ENCODE data around the gene ZNF709. TPM values are rescaled to one million over a fixed set of nuclear protein-coding genes. Genes with fewer than 3 reads are reported as not detected.
A peak's percentile ranks its signal among the peaks of the same experiment; 100 is the strongest.
"Not testable (repeated sequence)": the region's sequence is repeated elsewhere in the genome, so short reads cannot be mapped to it uniquely, and the experiment has no call there.

Gene ZNF709
- 1 to 10 TPM; 1.3 to 2.5 TPM for total RNA-seq
- long read RNA-seq, partial matches to known transcripts = 0 of 1 reads
- long read RNA-seq, other reads (novel, unspliced or antisense) = 1 of 1 reads

DNA sequence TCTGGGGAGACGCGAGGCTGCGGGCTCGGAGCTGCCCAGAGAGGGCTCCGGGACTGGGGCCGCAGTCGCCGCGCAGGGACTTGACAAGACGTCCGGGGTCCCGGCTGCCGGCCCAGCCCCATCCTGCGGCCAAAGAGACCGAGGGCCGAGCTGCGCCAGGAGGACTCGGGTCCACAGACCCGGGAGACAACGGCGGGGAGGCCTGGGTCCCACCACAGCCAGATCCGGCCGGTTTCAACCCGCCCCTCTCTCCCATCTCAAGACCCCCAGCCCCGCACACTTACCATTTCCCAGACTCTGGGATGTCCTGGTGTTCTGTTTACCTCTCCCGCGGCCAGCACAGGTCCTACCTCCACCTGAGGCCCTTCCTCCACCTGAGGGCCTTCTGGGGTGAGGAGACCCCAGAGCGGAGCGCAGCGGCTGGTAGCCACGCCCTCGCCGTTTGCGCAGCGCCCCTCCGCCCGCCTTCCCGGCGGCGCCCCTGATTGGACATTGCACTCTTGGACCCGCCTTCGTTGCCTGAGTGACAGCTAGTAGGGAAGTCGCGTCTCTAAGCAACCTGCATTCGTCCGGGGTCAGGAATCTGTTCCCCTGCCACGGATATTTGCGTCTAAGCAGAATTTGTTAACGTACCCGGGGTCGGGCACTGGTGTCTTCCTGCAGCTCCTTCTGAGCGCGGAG is at the start of gene ZNF709:
ZNF709 (minus strand) TSS at position 446 of the 681 bp plus-strand sequence; CDS start at position 287, 159 bp downstream.
- intact Hi-C loops (cut with DNase I, micrococcal nuclease) = no loop called here
- DNase-seq (peak; percentile 89 to 93), ATAC-seq (peak; percentile 99)

GRCh38 chr19:12527034-12527836 is 42.6 kb upstream of the ZNF709 start:
- ATAC-seq = peak; percentile 15
- no peak for DNase-seq
- intact Hi-C loops (cut with DNase I, micrococcal nuclease) = no loop called here

DNA sequence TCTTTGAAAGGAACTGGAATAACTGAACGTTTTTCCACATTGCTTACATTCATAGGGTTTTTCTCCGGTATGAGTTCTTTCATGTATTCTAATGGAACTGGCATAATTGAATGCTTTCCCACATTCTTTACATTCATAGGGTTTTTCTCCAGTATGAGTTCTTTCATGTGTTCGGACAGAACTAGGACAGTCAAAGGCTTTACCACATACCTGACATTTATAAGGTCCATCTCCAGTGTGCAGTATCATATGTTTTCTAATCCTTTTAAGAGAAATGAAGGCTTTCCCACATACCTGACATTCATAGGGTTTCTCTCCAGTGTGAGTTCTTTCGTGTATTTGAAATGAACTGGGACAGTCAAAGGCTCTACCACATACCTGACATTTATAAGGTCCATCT is 41.9 kb upstream of the ZNF709 start:
- DNase-seq = no peak
- intact Hi-C loops (cut with DNase I, micrococcal nuclease) = no loop called here
- no peak for ATAC-seq

GRCh38 chr19:12521996-12522395 is 37.4 kb upstream of the ZNF709 start:
- intact Hi-C loops (cut with DNase I, micrococcal nuclease) = no loop called here
- ATAC-seq (no peak), DNase-seq (no peak)

- intact Hi-C loops (cut with DNase I, micrococcal nuclease) = no loop called here
- no peak for DNase-seq
- ATAC-seq = no peak
Observed at GRCh38 chr19:12513531-12514061, 29.0 kb upstream of the ZNF709 start.

- no peak for DNase-seq
- intact Hi-C loops (cut with DNase I, micrococcal nuclease) = no loop called here
Observed at GRCh38 chr19:12497032-12497431, 12.4 kb upstream of the ZNF709 start.

GRCh38 chr19:12496480-12496879 is 11.9 kb upstream of the ZNF709 start:
- intact Hi-C loops (cut with DNase I, micrococcal nuclease) = no loop called here
- ATAC-seq (no peak), DNase-seq (no peak)

More at GRCh38 chr19:12497032-12497431, 12.4 kb upstream of the ZNF709 start:
- ATAC-seq = no peak

- peak; percentile 95 to 98 for DNase-seq
- intact Hi-C loops (cut with DNase I, micrococcal nuclease) = no loop called here
- peak; percentile 99 for ATAC-seq
Observed at GRCh38 chr19:12495002-12495802, 10.6 kb upstream of the ZNF709 start.

GRCh38 chr19:12494260-12494860 is 9.7 kb upstream of the ZNF709 start:
- ATAC-seq (no peak), DNase-seq (no peak)
- intact Hi-C loops (cut with DNase I, micrococcal nuclease) = no loop called here

- intact Hi-C loops (cut with DNase I, micrococcal nuclease); DNase-seq; ATAC-seq: not testable (repeated sequence)
Observed at GRCh38 chr19:12486265-12486783, 1.7 kb upstream of the ZNF709 start.

DNA sequence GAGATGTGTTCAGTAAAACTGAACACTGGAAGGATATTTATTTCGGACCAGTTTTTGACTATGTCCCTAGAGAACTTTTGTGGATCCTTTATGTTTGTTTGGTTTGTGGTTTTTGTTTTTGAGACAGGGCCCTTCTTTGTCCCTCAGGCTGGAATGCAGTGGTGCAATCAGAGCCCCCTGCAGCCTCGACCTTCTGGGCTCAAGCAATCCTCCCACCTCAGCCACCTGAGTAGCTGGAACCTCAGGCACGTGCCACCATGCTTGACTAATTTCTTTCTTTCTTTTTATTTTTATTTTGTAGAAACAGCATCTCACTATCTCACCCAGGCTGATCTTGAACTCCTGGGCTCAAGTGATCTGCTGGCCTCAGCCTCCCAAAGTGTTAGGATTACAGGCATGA is 955 bp upstream of the ZNF709 start:
- DNase-seq = no peak
- no peak for ATAC-seq
- intact Hi-C loops (cut with DNase I, micrococcal nuclease) = no loop called here

DNA sequence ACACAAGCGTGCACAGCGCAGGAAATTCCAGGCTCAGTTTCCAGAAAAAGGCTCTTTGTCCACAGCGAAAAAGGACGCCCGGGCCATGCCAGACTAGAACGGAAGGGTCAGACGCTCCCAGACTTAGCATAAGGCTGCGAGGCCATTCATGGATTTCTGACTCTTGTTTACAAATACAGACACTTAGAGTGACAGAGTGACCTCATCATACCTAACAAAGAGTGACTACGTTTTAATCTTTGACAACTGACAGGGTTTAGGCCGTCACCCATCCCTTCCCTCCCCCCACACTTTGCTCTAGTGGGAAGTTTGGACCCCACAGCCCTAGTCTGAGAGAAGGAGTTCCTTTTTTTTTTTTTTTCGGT is 418 bp upstream of the ZNF709 start:
- intact Hi-C loops (cut with DNase I, micrococcal nuclease) = no loop called here
- ATAC-seq (peak; percentile 42), DNase-seq (no peak)

DNA sequence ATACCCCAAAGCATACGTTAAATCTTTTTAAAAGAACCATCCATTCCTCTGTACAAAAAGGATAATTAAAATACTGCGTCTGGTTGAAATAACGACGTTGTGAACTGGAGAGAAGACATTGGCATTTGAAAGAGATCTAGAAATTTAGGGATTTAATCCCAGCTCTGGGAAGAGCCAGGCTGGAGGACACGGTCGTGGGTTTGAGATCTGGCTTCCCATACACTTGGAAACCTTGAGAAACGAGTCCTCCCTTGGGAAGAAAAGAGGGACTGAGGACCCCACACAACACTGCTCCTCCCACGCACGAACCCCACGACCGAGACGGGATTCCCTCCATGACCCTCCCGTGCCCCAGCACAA is 625 bp downstream of the ZNF709 start:
- DNase-seq = no peak
- intact Hi-C loops (cut with DNase I, micrococcal nuclease) = no loop called here
- ATAC-seq = peak; percentile 4

GRCh38 chr19:12482509-12482886 is 2.1 kb downstream of the ZNF709 start:
- ATAC-seq (no peak), DNase-seq (no peak)
- intact Hi-C loops (cut with DNase I, micrococcal nuclease) = no loop called here

DNA sequence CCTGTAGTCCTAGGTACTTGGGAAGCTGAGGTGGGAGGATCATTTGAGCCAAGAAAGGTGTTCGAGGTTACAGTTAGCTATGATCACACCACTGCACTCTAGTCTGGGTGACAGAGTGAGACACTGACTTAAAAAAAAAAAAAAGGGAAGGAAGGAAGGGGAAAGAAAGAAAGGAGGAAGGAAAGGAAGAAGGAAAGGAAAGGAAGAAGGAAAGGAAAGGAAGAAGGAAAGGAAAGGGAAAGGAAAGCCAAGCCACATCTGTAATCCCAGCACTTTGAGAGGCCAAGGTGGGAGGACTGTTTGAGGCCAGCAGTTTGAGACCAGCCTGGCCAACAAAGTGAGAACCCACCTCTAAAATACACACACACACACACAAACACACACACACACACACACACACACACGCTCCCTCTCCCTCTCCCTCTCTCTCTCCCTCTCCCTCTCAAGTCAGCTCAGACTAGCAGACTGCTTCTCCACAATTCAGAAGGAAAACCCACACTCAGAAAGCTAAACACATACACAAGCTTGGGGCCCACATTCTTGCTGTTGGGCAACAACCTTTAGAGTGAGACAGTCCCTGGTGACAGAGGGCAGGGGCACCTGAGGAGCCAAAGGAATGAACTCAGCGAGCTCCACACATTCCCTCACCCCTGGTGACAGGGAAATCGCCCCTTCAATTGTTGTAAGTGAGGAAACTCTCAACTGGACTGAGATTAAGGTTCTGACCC is 2.7 kb downstream of the ZNF709 start:
- intact Hi-C loops (cut with DNase I, micrococcal nuclease) = no loop called here
- no peak for DNase-seq
- no peak for ATAC-seq

DNA sequence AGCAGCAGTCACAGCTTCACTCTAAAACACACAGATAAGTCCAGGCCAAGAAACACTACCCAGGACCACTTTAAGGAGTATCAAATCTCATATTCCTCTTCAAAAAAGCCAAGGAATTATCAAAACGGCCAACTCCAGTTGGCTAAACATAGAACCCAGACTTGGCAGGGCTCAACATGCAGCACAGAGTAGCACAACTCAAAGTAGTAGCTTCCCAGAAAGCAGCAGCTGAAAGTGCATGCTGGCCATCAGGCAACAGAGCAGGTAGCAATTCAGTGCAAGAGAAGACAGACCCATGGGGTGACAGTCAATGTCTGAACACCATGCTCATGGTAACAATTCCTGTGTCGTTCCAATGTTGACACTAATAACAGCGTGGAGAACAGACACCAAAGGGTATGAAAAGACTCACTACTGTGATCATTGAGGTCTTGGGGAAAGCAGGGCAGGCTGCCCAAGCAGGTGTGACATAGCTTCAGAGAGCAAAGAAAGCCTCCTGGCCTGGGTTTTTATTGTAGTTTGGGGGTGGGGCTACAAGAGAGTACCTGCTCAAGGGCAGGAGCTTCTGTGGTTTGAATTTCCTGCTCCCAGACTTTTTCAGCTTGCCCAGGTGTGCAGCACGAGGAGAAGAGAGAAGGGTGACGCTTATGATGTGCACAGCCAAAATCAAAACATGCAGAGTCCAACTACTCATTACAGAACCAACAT is 6.2 kb downstream of the ZNF709 start:
- DNase-seq (peak in 1 of 2 donors; percentile 37), ATAC-seq (peak; percentile 98)
- intact Hi-C loops (cut with DNase I, micrococcal nuclease) = no loop called here

- DNase-seq; ATAC-seq; intact Hi-C loops (cut with DNase I, micrococcal nuclease): not testable (repeated sequence)
Observed at GRCh38 chr19:12467651-12468050, 17.0 kb downstream of the ZNF709 start.

Data from left colon (tissue), 2 donors.